ENCODE data around the gene HLA-E.
"Not testable (repeated sequence)": the region's sequence is repeated elsewhere in the genome, so short reads cannot be mapped to it uniquely, and the experiment has no call there.

Gene HLA-E

GRCh38 chr6:30508890-30509736, 19.8 kb downstream of the HLA-E start:
- DNase-seq, result no peak

- DNase-seq, result no peak
Measured at GRCh38 chr6:30510419-30511168, 21.3 kb downstream of the HLA-E start.

GRCh38 chr6:30511169-30511546, 21.8 kb downstream of the HLA-E start:
- DNase-seq, result no peak

- no peak for DNase-seq
Measured at GRCh38 chr6:30513451-30513850, 24.1 kb downstream of the HLA-E start.

DNA sequence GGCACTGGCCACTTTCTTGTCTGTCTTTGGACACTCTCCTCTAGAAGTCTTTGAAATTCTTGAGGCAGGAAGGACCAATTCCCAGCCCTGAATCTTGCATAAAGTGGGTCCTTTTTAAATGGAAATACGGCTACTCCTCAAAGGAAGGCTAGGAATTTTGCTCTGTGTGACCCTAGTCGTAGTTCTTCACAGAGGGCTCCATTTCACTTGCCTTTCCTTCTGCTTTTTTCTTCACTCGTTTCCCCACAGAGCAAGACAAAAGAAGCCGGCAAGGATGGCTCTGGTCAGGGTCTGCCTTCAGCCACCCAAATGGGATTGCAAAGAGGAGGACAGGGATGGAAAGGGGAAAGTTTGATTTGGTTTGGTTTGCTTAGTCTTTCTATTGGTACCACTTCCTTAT, 25.8 kb downstream of the HLA-E start:
- DNase-seq, result no peak

DNA sequence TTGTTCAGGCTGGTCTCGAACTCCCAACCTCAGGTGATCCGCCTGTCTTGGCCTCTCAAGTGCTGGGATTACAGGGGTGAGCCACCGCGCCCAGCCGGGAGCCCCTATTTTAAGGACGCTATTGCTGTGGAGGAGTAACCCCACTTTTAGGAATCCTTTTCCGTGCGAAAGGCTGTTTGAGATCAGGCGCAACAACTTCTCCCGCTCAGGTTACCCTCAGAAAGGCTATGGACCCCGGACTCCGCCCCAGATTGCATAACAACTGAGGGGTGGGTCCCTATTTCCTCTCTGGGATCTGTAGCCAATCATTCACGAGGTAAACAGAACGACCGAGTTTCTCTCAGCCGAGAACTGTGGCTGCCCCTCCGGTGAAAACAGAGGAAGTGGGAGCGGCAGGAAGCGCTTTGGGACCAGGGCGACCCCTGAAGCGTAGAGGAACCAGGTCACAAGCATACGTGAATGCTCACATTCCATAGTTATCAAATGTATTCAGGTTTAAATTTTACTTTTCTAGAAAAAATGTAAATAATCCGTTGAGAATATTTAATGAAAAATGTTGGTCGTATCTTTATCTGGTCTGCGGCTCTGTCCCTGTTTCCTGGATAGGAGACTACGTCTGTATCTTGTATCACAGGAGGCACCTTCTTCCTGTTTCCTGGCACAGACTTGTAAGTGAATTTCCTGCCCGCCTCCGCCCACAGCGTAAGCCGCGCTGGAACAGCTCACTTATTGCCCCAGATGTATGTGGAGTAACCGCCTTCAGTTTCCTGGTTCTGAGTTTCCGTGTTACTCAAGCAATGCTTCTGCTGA, 26.8 kb downstream of the HLA-E start:
- no peak for DNase-seq

DNA sequence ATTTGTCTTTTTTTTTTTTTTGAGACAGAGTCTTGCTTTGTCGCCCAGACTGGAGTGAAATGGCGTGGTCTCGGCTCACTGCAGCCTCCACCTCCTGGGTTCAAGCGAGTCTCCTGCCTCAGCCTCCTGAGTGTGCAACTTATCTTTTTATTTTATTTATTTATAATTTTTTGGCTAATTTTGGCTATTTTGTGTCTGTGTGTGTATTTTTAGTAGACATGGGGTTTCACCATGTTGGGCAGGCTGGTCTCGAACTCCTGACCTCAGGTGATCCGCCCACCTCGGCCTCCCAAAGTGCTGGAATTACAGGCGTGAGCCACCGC, 27.4 kb downstream of the HLA-E start:
- DNase-seq, result not testable (repeated sequence)

DNA sequence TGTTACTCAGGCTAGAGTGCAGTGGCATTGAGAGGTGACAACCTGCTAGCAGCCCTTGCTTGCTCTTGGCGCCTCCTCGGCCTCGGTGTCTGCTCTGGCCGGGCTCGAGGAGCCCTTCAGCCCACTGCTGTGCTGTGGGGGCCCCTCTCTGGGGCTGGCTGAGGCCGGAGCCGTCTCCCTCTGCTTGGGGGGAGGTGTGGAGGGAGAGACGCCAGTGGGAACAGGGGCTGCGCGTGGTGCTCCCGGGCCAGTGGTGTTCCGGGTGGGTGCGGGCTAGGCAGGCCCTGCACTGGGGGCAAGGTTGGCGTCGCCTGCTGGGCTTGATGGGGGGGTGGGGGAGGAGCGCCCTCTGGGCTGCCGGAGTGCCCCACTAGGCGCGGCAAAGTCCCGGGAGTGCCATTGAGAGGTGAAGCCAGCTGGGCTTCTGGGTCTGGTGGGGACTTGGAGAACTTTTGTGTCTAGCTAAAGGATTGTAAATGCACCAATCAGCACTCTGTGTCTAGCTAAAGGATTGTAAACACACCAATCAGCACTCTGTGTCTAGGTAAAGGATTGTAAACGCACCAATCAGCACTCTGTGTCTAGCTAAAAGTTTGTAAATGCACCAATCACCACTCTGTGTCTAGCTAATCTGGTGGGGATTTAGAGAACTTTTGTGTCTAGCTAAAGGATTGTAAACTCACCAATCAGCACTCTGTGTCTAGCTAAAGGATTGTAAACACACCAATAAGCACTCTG, 28.6 kb downstream of the HLA-E start:
- DNase-seq, result not testable (repeated sequence)

DNA sequence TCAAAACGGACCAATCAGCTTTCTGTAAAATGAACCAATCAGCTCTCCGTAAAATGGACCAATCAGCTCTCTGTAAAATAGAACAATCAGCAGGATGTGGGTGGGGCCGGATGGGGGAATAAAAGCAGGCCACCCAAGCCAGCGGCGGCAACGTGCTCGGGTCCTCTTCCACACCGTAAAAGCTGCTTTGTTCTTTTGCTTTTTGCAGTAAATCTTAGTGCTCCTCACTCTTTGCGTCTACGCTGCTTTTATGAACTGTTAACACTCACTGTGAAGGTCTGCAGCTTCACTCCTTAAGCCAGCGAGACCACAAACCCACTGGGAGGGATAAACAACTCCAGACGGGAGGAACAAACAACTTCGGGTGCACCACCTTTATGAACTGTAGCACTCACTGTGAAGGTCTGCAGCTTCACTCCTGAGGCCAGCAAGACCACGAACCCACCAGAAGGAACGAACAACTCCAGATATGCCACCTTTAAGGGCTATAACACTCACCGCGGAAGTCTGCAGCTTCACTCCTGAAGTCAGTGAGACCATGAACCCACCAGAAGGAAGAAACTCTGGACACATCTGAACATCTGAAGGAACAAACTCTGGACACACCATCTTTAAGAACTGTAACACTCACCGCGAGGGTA, 29.3 kb downstream of the HLA-E start:
- not testable (repeated sequence) for DNase-seq

DNA sequence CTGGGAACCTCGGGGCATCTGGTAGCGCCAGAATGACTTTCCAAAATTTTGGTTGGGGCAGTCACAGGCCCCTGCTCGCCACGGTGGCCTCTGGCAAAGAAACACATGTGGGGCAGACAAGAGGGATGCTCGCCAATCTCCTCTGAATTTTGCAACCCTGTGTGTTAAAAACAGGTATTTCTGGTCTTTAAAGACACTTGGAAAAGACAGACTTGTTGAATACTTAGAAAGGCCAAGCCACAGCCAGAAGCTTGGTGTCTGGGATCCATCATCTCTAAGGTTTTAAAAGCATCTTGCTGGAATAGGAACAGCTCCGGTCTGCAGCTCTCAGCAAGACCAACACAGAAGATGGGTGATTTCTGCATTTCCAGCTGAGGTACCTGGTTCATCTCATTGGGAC, 31.2 kb downstream of the HLA-E start:
- no peak for DNase-seq

DNA sequence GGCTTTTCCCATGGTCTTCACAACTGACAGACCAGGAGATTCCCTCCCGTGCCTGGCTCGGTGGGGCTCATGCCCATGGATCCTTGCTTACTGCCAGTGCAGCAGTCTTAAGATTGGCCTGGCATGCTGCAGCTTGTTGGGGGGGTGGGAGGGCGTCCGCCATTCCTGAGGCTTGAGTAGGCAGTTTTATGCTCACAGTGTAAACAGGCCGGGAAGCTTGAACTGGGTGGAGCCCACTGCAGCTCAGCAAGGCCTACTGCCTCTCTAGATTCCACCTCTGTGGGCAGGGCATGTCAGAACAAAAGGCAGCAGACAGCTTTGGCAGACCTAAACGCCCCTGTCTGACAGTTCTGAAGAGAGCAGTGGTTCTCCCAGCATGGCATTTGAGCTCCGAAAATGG, 31.8 kb downstream of the HLA-E start:
- DNase-seq, result not testable (repeated sequence)

DNA sequence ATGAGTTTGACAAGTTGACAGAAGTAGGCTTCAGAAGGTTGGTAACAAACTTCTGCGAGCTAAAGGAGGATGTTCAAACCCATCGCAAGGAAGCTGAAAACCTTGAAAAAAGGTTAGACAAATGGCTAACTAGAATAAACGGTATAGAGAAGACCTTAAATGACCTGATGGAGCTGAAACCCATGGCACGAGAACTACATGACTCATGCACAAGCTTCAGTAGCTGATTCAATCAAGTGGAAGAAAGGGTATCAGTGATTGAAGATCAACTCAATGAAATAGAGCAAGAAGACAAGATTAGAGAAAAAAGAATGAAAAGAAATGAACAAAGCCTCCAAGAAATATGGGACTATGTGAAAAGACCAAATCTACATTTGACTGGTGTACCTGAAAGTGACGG, 32.6 kb downstream of the HLA-E start:
- DNase-seq, result not testable (repeated sequence)

GRCh38 chr6:30526444-30526843, 37.1 kb downstream of the HLA-E start:
- DNase-seq, result not testable (repeated sequence)

DNA sequence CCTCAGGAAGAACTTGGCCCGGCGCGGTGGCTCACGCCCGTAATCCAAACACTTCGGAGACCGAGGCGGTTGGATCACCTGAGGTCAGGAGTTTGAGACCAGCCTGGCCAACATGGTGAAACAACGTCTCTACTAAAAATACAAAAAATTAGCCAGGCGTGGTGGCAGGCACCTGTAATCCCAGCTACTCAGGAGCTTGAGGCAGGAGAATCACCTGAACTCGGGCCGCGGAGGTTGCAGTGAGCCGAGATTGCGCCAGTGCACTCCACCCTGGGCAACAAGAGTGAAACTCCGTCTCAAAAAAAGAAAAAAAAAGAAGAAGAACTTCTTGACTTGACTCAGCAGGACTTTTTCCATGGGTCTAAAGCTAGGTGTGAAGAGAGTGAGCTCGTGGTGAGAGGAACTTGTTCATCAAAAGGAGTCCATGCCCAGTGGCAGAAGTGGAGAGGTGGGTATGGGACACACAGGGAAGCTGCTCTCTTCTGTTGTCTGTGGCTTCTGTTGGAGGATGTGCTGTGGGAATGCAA, 40.1 kb downstream of the HLA-E start:
- DNase-seq, result not testable (repeated sequence)

DNA sequence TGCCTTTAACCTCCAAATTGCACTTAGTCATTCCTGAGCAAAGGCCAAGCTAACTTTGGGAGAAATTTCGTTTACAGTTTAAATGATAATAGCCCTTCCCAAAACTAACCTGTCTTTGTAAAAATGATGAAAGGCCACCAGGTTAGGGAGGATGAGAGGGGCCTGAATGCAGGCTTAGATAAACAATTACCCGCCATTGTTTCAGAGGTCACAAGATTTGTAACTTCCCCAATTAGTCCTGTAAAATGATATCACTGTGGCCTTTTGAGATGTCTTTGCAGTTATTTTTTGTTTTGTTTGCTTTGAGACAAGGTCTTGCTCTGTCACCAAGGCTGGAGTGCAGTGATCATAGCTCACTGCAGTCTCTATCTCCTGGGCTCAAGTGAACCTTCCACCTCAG, 40.7 kb downstream of the HLA-E start:
- no peak for DNase-seq

DNA sequence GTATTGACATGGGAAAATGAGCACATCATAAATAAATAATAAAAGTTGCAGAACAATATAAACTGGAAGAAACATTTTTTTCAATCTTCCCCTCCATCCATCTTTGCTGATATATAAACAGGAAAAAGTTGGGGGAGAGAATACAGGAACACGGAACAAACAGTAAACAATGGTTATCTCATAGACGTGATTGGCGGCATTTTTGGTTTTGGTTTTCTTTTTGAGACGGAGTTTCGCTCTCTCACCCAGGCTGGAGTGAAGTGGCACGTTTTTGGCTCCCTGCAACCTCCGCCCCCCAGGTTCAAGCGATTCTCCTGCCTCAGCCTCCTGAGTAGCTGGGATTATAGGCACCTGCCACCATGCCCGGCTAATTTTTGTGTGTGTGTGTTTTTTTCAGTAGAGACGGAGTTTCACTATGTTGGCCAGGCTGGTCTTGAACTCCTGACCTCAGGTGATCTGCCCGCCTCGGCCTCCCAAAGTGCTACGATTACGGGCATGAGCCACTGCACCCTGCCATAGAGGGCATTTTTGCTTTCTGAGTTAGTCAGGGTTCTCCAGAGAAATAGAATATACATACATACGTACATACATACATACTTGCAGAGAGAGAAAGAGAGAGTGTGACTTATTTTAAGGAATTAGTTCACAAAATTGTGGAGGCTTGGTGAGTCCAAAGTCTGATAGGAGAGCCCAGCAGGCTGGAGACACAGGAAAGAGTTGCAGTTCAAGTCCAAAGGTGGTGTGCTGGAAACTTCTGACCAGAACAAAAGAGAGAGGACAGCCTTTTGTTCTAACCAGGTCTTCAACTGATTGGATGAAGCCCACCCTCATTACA, 44.4 kb downstream of the HLA-E start:
- no peak for DNase-seq

GRCh38 chr6:30537931-30538330, 48.6 kb downstream of the HLA-E start:
- no peak for DNase-seq

GRCh38 chr6:30541515-30542403, 52.5 kb downstream of the HLA-E start:
- DNase-seq, result peak; percentile 16

GRCh38 chr6:30542404-30542725, 53.1 kb downstream of the HLA-E start:
- no peak for DNase-seq

DNA sequence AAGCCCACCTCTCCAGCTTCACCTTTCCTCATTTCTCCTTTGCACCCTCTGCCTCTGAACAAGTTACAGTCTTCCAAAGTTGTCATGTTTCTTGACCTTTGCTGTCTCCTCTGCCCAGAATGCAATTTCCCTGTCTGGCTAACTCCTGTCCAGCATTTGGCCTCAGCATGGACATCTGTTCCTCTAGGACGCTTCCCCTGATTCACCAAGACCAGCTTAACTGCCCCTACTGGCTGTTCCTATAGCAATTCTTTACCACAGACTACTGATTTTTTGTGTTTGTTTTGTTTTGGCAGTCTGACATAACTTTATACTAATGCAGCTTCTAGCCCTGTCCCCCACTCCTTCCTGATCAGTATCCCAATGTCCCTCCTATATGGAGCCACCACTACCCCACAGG, 53.6 kb downstream of the HLA-E start:
- DNase-seq, result no peak

Data from NCI-H1417 treated with DMSO at 0.1 percent for 48 hours (cell line).